IMR-90 (cell line): ENCODE results near the gene TBC1D22A. TPM values are rescaled to one million over a fixed set of nuclear protein-coding genes. Genes with fewer than 3 reads are reported as not detected.

Experiments
- ATAC-seq: fragments of 200-7000 bp; cut with Tn5 transposase; 2 replicates; pipeline ENCODE4 v1.9.1; 2020; ENCODE audit warnings: low read depth, mild to moderate bottlenecking, moderate library complexity
- BruUV-seq: library from RNA; stranded (reverse); fragments of 400-500 nt; replicated peaks from 2 replicates; lab custom pipeline; 2021; lab: Mats Ljungman, UMichigan
- CTCF ChIA-PET: fragments of 300-600 bp; formaldehyde crosslinking; extraction: SDS; loops from one replicate; lab custom pipeline; 2021; ENCODE audit warnings: antibody characterized with exemption; lab: Yijun Ruan, JAX
- POLR2A ChIA-PET: fragments of 300-600 bp; sonication (Branson Sonifier 250); formaldehyde crosslinking; loops from one replicate; lab custom pipeline; 2022; ENCODE audit warnings: antibody characterized with exemption; ENCODE audit not compliant: unreplicated experiment; lab: Charles Lee
- DNase-seq: peaks from one replicate; pipeline ENCODE4 v3.0.0; 2013
- H2AFZ ChIP-seq: replicated peaks from 2 replicates; pipeline ENCODE3; 2013; ENCODE audit warnings: low read length, mild to moderate bottlenecking; ENCODE audit not compliant: poor library complexity
- H2AK5ac ChIP-seq: 2 replicates; pipeline ENCODE4 v1.6.1; 2013; ENCODE audit warnings: low read depth, low read length, inconsistent platforms
- H2AK9ac ChIP-seq: replicated peaks from 2 replicates; pipeline ENCODE3; 2013; ENCODE audit warnings: mild to moderate bottlenecking, low read depth, low read length, moderate library complexity; ENCODE audit not compliant: poor library complexity
- H2BK120ac ChIP-seq: 2 replicates; pipeline ENCODE4 v1.6.1; 2013; ENCODE audit warnings: low read depth, low read length, inconsistent platforms
- H2BK15ac ChIP-seq: 3 replicates; pipeline ENCODE4 v1.6.1; 2013; ENCODE audit warnings: low read depth, low read length, inconsistent platforms
- H2BK20ac ChIP-seq: 2 replicates; pipeline ENCODE4 v1.6.1; 2013; ENCODE audit warnings: low read depth, mild to moderate bottlenecking, inconsistent platforms, low read length, moderate library complexity
- H2BK5ac ChIP-seq: 2 replicates; pipeline ENCODE4 v1.6.1; 2013; ENCODE audit warnings: mild to moderate bottlenecking, low read depth, low read length, inconsistent platforms; ENCODE audit not compliant: poor library complexity, severe bottlenecking
- H3K14ac ChIP-seq: replicated peaks from 2 replicates; pipeline ENCODE4 v1.6.1; 2013; ENCODE audit warnings: low read depth, low read length, inconsistent platforms
- H3K18ac ChIP-seq: 2 replicates; pipeline ENCODE4 v1.6.1; 2013; ENCODE audit warnings: low read depth, low read length, control low read depth
- H3K23ac ChIP-seq: 2 replicates; pipeline ENCODE4 v1.6.1; 2013; ENCODE audit warnings: low read depth, low read length, inconsistent platforms
- H3K27ac ChIP-seq: 2 replicates; pipeline ENCODE4 v1.5.1; 2013; ENCODE audit warnings: mild to moderate bottlenecking, control low read depth, low read length; ENCODE audit not compliant: insufficient read depth
- H3K27me3 ChIP-seq: 2 replicates; pipeline ENCODE4 v1.6.1; 2013; ENCODE audit warnings: low read length; ENCODE audit not compliant: control insufficient read depth, insufficient read depth
- H3K36me3 ChIP-seq: 2 replicates; pipeline ENCODE4 v1.6.1; 2013; ENCODE audit warnings: low read length, mixed read lengths; ENCODE audit not compliant: control insufficient read depth, insufficient read depth
- H3K4ac ChIP-seq: 2 replicates; pipeline ENCODE4 v1.6.1; 2013; ENCODE audit warnings: low read depth, low read length, inconsistent platforms
- H3K4me1 ChIP-seq: 2 replicates; pipeline ENCODE4 v1.6.1; 2013; ENCODE audit warnings: low read length, mixed read lengths; ENCODE audit not compliant: control insufficient read depth, insufficient read depth
- H3K4me2 ChIP-seq: 2 replicates; pipeline ENCODE4 v1.6.1; 2013; ENCODE audit warnings: low read depth, mild to moderate bottlenecking, control low read depth, low read length, moderate library complexity
- H3K4me3 ChIP-seq: 2 replicates; pipeline ENCODE4 v1.5.1; 2013; ENCODE audit warnings: low read depth, mild to moderate bottlenecking, control low read depth, low read length, moderate library complexity; ENCODE audit not compliant: insufficient read depth
- H3K56ac ChIP-seq: 2 replicates; pipeline ENCODE4 v1.6.1; 2013; ENCODE audit warnings: low read length, inconsistent platforms; ENCODE audit not compliant: insufficient read depth; ENCODE audit errors: extremely low read depth
- H3K79me1 ChIP-seq, 2 experiments: 2 replicates each; pipeline ENCODE4 v1.6.1; 2013; ENCODE audit warnings: low read length in 2 of 2, inconsistent platforms in 1 of 2, low read depth in 1 of 2
- H3K9ac ChIP-seq: 2 replicates; pipeline ENCODE4 v1.6.1; 2013; ENCODE audit warnings: low read depth, low read length, control low read depth
- H3K9me1 ChIP-seq: 2 replicates; pipeline ENCODE4 v1.6.1; 2013; ENCODE audit warnings: low read length, inconsistent platforms; ENCODE audit not compliant: insufficient read depth
- H3K9me3 ChIP-seq: 2 replicates; pipeline ENCODE4 v1.6.1; 2013; ENCODE audit warnings: low read length; ENCODE audit not compliant: control insufficient read depth, insufficient read depth
- H4K20me1 ChIP-seq: 2 replicates; pipeline ENCODE4 v1.6.1; 2013; ENCODE audit warnings: low read length, inconsistent platforms; ENCODE audit not compliant: insufficient read depth
- H4K5ac ChIP-seq: 2 replicates; pipeline ENCODE4 v1.6.1; 2013; ENCODE audit warnings: mild to moderate bottlenecking, low read depth, low read length, control low read depth
- H4K8ac ChIP-seq, 2 experiments: 2 replicates each; pipeline ENCODE4 v1.6.1; 2013; ENCODE audit warnings: low read depth in 2 of 2, low read length in 2 of 2, control low read depth in 1 of 2, inconsistent platforms in 1 of 2
- H4K91ac ChIP-seq: 2 replicates; pipeline ENCODE4 v1.6.1; 2013; ENCODE audit warnings: low read depth, low read length, inconsistent platforms; ENCODE audit not compliant: insufficient read depth
- BHLHE40 ChIP-seq: fragments of 150-350 bp; IDR thresholded peaks from 2 replicates; pipeline ENCODE4 v1.6.1; 2016; ENCODE audit warnings: mild to moderate bottlenecking, low read depth, low read length
- MAFK ChIP-seq: IDR thresholded peaks from 2 replicates; pipeline ENCODE4 v1.6.1; 2012; ENCODE audit warnings: low read depth, low read length, improper control_type of control experiment
- MXI1 ChIP-seq: IDR thresholded peaks from 2 replicates; pipeline ENCODE4 v1.6.1; 2012; ENCODE audit warnings: low read depth, mild to moderate bottlenecking, low read length, moderate library complexity, borderline replicate concordance
- RFX5 ChIP-seq: IDR thresholded peaks from 2 replicates; pipeline ENCODE4 v1.8.0; 2012; ENCODE audit warnings: low read depth, mild to moderate bottlenecking, low read length, moderate library complexity
- WGBS, 2 experiments: methylation state at CpG; one replicate each; pipeline versions ENCODE4 v1.1.5 to v1.1.7; 2013; ENCODE audit warnings: missing lambda C conversion rate in 2 of 2; ENCODE audit not compliant: insufficient read length in 1 of 2; ENCODE audit errors: extremely low coverage in 2 of 2; 5-methylcytosine and 5-hydroxymethylcytosine counted together
- dilution Hi-C: fragments of 300-500 bp; cut with HindIII; formaldehyde crosslinking; loops from one replicate; pipeline ENCODE4 v1.14.3; 2018; ENCODE audit warnings: low sequenced_read_pairs; ENCODE audit not compliant: unreplicated experiment
- in situ Hi-C: fragments of 300-500 bp; cut with MboI; formaldehyde crosslinking; loops from 3 replicates; pipeline ENCODE4 v1.14.3; 2019; ENCODE audit warnings: low sequenced_read_pairs, inconsistent platforms, mixed read lengths
- intact Hi-C: fragments of 100-400 bp; cut with micrococcal nuclease; formaldehyde crosslinking; loops from 2 replicates; pipeline ENCODE4 v1.10.0; 2022
- polyA plus RNA-seq, 3 experiments: library from polyadenylated mRNA; depleted of rRNA; stranded (reverse); fragments of >200 nt; gene quantifications; 2 replicates each; pipeline ENCODE4 v1.2.3, GENCODE V29; 2012; ENCODE audit warnings: low replicate concordance in 1 of 3
- total RNA-seq: library from RNA; depleted of rRNA; stranded (reverse); fragments of >200 nt; gene quantifications from 2 replicates; pipeline ENCODE4 v1.2.3, GENCODE V29; 2012

Gene TBC1D22A
- total and polyA plus RNA-seq, 2 of the 4 experiments (the other 2 are of a cell fraction) = 9.0 to 16.7 TPM

- Histone ChIP-seq H3K79me1 (peaks cover 26 to 60% of the 10 kb centered on the region in 2 experiments), H3K4me2 (no peak overlapping the region), H2BK20ac (no peak overlapping the region), H3K4me1 (peaks cover 4% of the 10 kb centered on the region), H2AK9ac (no peak overlapping the region), H3K56ac (no peak overlapping the region), H3K18ac (no peak overlapping the region), H3K9me1 (peaks cover 14% of the 10 kb centered on the region), H2BK15ac (no peak overlapping the region), H3K9me3 (no peaks in the 10 kb centered on the region), H3K23ac (no peak overlapping the region), H3K36me3 (peaks cover 2% of the 10 kb centered on the region; the same call in 1 of the 2 replicates), H4K5ac (no peak overlapping the region), H3K4ac (no peak overlapping the region), H2AFZ (no peak overlapping the region), H3K14ac (no peak overlapping the region), H2BK120ac (no peak overlapping the region), H2AK5ac (no peak overlapping the region), H3K27me3 (no peaks in the 10 kb centered on the region), H3K27ac (no peak overlapping the region), H3K4me3 (no peak overlapping the region), H4K8ac (no peak overlapping the region), H4K91ac (no peak overlapping the region), H2BK5ac (no peak overlapping the region), H4K20me1 (peaks cover 12% of the 10 kb centered on the region), H3K9ac (no peak overlapping the region)
- no TSS peak for BruUV-seq
- CTCF ChIA-PET = interaction anchor here (0.6 kb wide), 1 partner anchor 405 kb away, joined by 3 read pairs; no protein-coding TSS in a partner anchor
- ATAC-seq (no peak), DNase-seq (no peak)
- TF ChIP-seq MXI1 (no peak), RFX5 (no peak), BHLHE40 (no peak), MAFK (no peak)
- in situ Hi-C loops = no loop called here
- dilution Hi-C loops = no loop called here
- WGBS, 2 experiments = 94% methylated on average over 10 of the region's 13 CpGs; no CpG with 5 or more reads in 1 of the 2 experiments
- intact Hi-C loops = no loop called here
- POLR2A ChIA-PET = no interaction called here
Observed at GRCh38 chr22:46823654-46824053, 61.2 kb downstream of the TBC1D22A start.
